ENCODE results near the gene LNX1.
"Not testable (repeated sequence)": the region's sequence is repeated elsewhere in the genome, so short reads cannot be mapped to it uniquely, and the experiment has no call there.

LNX1 gene

DNA sequence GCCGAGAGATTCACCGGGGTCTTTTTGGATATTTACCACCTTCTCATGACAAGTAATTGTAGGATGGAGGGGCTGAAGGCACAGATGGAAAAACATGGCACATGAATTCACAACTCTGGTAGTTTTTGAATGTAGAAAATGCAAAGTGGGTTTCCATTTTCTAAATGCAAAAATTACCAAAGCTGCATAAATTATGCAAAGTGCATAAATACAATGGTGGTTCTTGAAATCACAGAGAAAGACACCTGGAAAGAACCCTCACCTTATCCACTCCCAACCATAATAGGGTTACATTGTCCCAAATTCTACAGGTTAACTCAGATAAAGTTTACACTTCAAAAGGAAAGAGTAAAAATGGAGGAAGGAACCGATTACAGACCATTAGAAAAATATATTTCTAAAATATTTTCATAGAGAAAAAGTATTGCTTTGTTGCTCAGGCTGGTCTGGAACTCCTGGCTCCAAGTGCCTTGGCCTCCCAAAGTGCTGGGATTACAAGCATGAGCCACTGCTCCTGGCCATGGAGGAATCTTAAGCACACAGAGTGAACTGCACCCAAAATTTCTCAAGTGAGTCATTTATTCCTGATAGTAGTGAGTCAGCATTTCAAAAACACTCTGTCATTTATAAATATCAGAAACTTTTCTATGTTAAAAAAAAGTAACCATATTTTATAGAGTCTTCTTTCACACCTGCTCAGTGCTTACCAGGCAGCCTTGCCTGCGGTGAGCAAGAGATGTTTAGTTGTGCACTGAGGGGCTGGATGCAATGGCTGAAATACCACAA lies 112.4 kb downstream of the LNX1 start:
- H3K4me3 ChIP-seq (ENCODE audit: control insufficient read depth, low read depth, low read length), result no peak overlapping the region
- peak; percentile 96 for DNase-seq (ENCODE audit: low read depth)
- TF ChIP-seq, protein P1, sequence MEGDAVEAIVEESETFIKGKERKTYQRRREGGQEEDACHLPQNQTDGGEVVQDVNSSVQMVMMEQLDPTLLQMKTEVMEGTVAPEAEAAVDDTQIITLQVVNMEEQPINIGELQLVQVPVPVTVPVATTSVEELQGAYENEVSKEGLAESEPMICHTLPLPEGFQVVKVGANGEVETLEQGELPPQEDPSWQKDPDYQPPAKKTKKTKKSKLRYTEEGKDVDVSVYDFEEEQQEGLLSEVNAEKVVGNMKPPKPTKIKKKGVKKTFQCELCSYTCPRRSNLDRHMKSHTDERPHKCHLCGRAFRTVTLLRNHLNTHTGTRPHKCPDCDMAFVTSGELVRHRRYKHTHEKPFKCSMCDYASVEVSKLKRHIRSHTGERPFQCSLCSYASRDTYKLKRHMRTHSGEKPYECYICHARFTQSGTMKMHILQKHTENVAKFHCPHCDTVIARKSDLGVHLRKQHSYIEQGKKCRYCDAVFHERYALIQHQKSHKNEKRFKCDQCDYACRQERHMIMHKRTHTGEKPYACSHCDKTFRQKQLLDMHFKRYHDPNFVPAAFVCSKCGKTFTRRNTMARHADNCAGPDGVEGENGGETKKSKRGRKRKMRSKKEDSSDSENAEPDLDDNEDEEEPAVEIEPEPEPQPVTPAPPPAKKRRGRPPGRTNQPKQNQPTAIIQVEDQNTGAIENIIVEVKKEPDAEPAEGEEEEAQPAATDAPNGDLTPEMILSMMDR (conservative IDR thresholded peaks at IDR 0.05; ENCODE audit: control insufficient read depth, insufficient read depth, low read depth, low read length), result no peak

GRCh38 chr4:53477636-53478035 lies 113.7 kb downstream of the LNX1 start:
- no peak overlapping the region for H3K4me3 ChIP-seq (ENCODE audit: control insufficient read depth, low read depth, low read length)
- TF ChIP-seq, protein P1 (conservative IDR thresholded peaks at IDR 0.05; ENCODE audit: control insufficient read depth, insufficient read depth, low read depth, low read length), result no peak
- peak; percentile 52 for DNase-seq (ENCODE audit: low read depth)

DNA sequence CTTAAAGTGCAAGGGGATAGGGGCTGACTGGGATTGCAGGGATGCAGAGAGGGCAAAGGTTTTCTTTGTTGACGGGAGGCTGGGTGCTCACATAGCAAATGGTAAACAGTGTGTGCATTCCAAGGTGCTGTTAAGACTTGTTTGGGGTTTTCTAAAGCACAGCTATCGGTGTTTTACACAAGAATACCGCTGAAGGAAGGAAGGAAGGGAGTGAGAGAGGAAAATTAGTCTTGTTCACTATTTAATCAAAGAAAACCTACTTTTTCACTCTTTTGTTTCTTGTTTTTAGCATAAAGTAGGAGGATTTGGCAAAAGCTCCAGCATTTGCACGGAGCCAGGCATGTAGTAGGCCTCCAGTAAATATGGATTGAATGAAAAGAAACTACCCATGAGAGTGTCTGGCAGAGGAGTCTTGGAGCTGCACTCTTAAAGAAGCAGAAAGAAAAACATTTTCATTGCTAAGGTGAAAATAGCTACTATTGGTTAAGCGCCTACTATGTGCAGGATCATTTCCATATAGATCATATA lies 114.2 kb downstream of the LNX1 start:
- H3K4me3 ChIP-seq (ENCODE audit: control insufficient read depth, low read depth, low read length), result no peak overlapping the region
- DNase-seq (ENCODE audit: low read depth), result no peak
- TF ChIP-seq, protein P1 (conservative IDR thresholded peaks at IDR 0.05; ENCODE audit: control insufficient read depth, insufficient read depth, low read depth, low read length), result no peak

GRCh38 chr4:53476232-53477037 lies 114.9 kb downstream of the LNX1 start:
- peak; percentile 100 for DNase-seq (ENCODE audit: low read depth)
- no peak overlapping the region for H3K4me3 ChIP-seq (ENCODE audit: control insufficient read depth, low read depth, low read length)
- TF ChIP-seq, protein P1 (conservative IDR thresholded peaks at IDR 0.05; ENCODE audit: control insufficient read depth, insufficient read depth, low read depth, low read length), result no peak

- not testable (repeated sequence) for H3K4me3 ChIP-seq (ENCODE audit: control insufficient read depth, low read depth, low read length); DNase-seq (ENCODE audit: low read depth)
Measured at GRCh38 chr4:53466576-53466975, 124.7 kb downstream of the LNX1 start.

DNA sequence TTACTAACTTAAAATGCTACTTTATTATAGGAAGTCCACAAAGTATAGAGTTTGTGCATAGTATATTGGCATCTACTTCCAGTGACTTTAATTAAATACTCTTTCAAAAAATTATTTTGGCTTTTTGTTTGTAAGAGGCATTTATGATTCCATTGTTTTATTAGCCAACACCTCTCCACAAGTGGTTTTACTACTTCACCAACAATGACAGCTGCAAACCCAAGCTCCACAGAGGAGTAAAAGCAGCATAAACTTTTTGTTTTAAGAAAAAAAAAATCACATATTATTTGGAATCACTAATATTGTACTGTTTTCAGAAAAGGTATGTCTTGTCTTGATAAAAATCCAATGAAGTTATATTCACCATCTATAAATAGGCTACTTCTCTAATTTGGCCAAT lies 125.4 kb downstream of the LNX1 start:
- no peak for DNase-seq (ENCODE audit: low read depth)
- TF ChIP-seq, protein P1 (conservative IDR thresholded peaks at IDR 0.05; ENCODE audit: control insufficient read depth, insufficient read depth, low read depth, low read length), result no peak
- H3K4me3 ChIP-seq (ENCODE audit: control insufficient read depth, low read depth, low read length), result no peak overlapping the region

DNA sequence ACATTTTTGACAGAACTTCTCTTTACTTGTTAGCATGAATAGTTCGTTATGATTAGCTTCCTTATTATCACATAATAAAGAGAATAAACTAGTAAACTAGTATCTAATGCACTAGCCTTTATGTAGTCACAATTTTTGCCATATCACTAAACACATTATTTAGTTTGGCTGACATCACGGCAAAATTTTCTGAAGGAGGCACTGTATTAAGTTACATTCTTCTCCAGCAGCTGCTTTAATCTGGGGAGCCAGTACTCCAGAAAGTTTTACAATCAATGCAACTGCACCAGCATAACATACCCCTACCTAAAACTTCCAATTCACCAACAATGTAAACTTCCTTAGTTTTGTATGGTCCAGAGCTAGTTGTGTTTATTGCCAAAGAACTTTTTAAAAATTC lies 126.0 kb downstream of the LNX1 start:
- TF ChIP-seq, protein P1 (conservative IDR thresholded peaks at IDR 0.05; ENCODE audit: control insufficient read depth, insufficient read depth, low read depth, low read length), result no peak
- H3K4me3 ChIP-seq (ENCODE audit: control insufficient read depth, low read depth, low read length), result no peak overlapping the region
- DNase-seq (ENCODE audit: low read depth), result no peak

All from fibroblast of mammary gland (primary cell).